Activated T-helper 1 cell treated with Interleukin-2 at 50 U/mL for 16 hours (primary cell): ENCODE results near the gene KCNK5.

Source experiments
- DNase-seq: peaks from one replicate; pipeline ENCODE4 v3.0.0-alpha.2; 2020; ENCODE audit warnings: low read depth

The KCNK5 gene

GRCh38 chr6:39197922-39198500 is 31.3 kb downstream of the KCNK5 start:
- DNase-seq: no peak

GRCh38 chr6:39197521-39197920 is 31.8 kb downstream of the KCNK5 start:
- DNase-seq: no peak

GRCh38 chr6:39196673-39197091 is 32.6 kb downstream of the KCNK5 start:
- no peak for DNase-seq

- no peak for DNase-seq
Measured at GRCh38 chr6:39195792-39196385, 33.4 kb downstream of the KCNK5 start.

GRCh38 chr6:39194466-39194865 is 34.8 kb downstream of the KCNK5 start:
- no peak for DNase-seq

GRCh38 chr6:39193201-39193791 is 36.0 kb downstream of the KCNK5 start:
- DNase-seq: no peak

GRCh38 chr6:39192736-39193135 is 36.5 kb downstream of the KCNK5 start:
- no peak for DNase-seq

- DNase-seq: no peak
Measured at GRCh38 chr6:39191236-39191930, 37.9 kb downstream of the KCNK5 start.

- DNase-seq: no peak
Measured at GRCh38 chr6:39190545-39191235, 38.6 kb downstream of the KCNK5 start.

GRCh38 chr6:39189915-39190544 is 39.2 kb downstream of the KCNK5 start:
- DNase-seq: no peak

- no peak for DNase-seq
Measured at GRCh38 chr6:39189131-39189530, 40.1 kb downstream of the KCNK5 start.

GRCh38 chr6:39188571-39188970 is 40.7 kb downstream of the KCNK5 start:
- no peak for DNase-seq

GRCh38 chr6:39188098-39188450 is 41.2 kb downstream of the KCNK5 start:
- DNase-seq: no peak

- no peak for DNase-seq
Measured at GRCh38 chr6:39184906-39185580, 44.2 kb downstream of the KCNK5 start.

GRCh38 chr6:39182604-39183003 is 46.7 kb downstream of the KCNK5 start:
- no peak for DNase-seq

GRCh38 chr6:39181826-39182225 is 47.4 kb downstream of the KCNK5 start:
- no peak for DNase-seq

- no peak for DNase-seq
Measured at GRCh38 chr6:39181333-39181732, 47.9 kb downstream of the KCNK5 start.

- DNase-seq: no peak
Measured at GRCh38 chr6:39178804-39179203, 50.5 kb downstream of the KCNK5 start.

- DNase-seq: no peak
Measured at GRCh38 chr6:39178235-39178634, 51.0 kb downstream of the KCNK5 start.

- no peak for DNase-seq
Measured at GRCh38 chr6:39177130-39177529, 52.1 kb downstream of the KCNK5 start.

GRCh38 chr6:39173270-39173669 is 56.0 kb downstream of the KCNK5 start:
- DNase-seq: no peak

- no peak for DNase-seq
Measured at GRCh38 chr6:39172377-39172757, 56.9 kb downstream of the KCNK5 start.
